Measurements from ENCODE around the gene BRSK2.

GRCh38 chr11:1508986-1509385, 119.3 kb downstream of the BRSK2 start:
- no peak for TF ChIP-seq USF2 (CRISPR knock-in tag; IDR thresholded peaks at IDR 0.05)
- no peak for TF ChIP-seq EZH2 (IDR thresholded peaks at IDR 0.05; ENCODE audit: borderline replicate concordance, low read depth, low read length)
- TF ChIP-seq POLR2A (conservative IDR thresholded peaks at IDR 0.05): no peak
- no peak for TF ChIP-seq TBP (optimal IDR thresholded peaks at IDR 0.05; ENCODE audit: low read depth, low read length)
- TF ChIP-seq CBFA2T3 (IDR thresholded peaks at IDR 0.05): no peak
- no peak for TF ChIP-seq CTCF (IDR thresholded peaks at IDR 0.05 in 2 of 3, conservative IDR thresholded peaks at IDR 0.05 in 1 of 3; ENCODE audit: insufficient read depth in 2 of 3, low read depth in 1 of 3, low read length in 3 of 3)
- TF ChIP-seq ZBTB26 (CRISPR knock-in tag; IDR thresholded peaks at IDR 0.05): no peak

Data from K562 (cell line).